Inflammatory macrophage treated with lipopolysaccharide for 4 hours (primary cell): ENCODE results near the gene PLEKHH1.
"Not testable (repeated sequence)": the region's sequence is repeated elsewhere in the genome, so short reads cannot be mapped to it uniquely, and the experiment has no call there.

ENCODE experiments used
- DNase-seq: peaks from one replicate; pipeline ENCODE4 v3.0.0-alpha.2; 2020

The PLEKHH1 gene

GRCh38 chr14:67589204-67589770 is 56.2 kb downstream of the PLEKHH1 start:
- DNase-seq = no peak

GRCh38 chr14:67593650-67594049 is 60.6 kb downstream of the PLEKHH1 start:
- not testable (repeated sequence) for DNase-seq

- DNase-seq = no peak
These were observed 62.3 kb downstream of the PLEKHH1 start for GRCh38 chr14:67595392-67595791.

DNA sequence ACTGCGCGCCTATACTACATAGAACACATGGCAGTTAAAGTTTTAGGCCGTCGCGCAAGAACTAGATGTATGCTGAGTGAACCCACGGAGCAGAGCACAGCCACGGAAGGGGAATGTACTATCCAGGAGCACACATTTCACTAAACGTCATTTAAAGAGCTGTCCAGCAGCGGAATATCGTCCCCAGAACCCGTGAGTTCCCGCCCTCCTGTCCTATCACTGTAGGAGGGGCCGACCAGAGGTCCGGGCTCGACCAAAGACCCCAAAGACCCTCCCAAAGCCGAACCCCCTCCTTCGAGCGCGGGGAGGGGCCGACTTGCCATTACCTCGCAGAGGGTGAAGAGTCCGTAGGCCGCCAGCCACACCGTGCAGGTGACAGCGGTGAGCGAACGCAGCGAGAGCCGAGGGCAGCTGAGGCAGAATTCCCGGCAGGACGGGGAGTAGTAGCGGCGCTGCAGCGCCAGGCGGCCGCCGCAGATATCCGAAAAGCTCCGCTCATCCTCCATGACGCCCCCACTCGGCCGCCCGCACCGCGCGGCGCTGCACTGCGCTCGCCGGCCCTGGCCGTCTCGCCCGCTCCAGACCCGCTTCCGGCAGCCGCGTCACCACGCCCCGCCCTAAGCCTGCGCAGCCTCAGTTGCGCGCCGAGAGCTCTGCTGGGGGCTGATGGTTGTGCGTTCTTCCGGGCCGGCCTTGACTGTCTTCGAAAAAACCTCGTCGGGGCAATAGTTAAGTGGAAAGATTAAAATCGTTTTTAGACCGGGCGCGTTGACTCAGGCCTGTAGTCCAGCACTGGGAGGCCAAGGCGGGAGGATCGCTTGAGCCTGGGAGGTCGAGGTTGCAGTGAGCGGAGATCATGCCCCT is 66.8 kb downstream of the PLEKHH1 start, which contains the start of gene PIGH:
Gene PIGH (minus strand): TSS at position 571 of the 864 bp plus-strand sequence. CDS start 65 bp downstream, at position 506.
- peak; percentile 91 for DNase-seq

DNA sequence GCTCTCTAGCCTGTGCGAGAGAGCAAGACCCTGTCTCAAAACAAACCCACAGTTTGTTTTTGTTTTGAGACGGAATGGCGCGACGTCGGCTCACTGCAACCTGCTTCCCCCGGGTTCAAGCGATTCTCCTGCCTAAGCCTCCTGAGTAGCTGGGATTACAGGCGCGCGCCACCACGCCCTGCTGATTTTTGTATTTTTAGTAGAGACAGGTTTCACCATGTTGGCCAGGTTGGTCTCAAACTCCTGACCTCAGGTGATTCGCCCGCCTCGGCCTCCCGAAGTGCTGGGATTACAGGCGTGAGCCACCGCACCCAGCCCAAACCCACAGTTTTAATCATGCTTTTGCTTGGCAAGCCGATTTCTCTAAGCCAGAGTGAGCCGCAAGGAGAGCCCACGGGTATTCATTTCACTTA is 67.5 kb downstream of the PLEKHH1 start:
- DNase-seq = not testable (repeated sequence)

DNA sequence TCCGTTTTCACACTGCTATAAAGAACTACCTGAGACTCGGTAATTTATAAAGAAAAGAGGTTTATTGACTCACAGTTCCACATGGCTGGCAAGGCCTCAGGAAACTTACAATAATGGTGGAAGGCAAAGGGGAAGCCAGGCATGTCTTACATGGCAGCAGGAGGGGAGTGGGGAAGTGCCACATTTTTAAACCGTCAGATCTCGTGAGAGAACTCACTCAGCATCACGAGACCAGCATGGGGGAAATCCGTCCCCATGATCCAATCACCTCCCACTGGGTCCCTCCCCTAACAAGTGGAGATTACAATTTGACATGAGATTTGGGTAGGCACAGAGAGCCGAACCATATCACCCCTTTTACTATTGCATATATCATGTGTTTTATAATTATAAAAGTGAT is 69.0 kb downstream of the PLEKHH1 start:
- DNase-seq = peak; percentile 25

DNA sequence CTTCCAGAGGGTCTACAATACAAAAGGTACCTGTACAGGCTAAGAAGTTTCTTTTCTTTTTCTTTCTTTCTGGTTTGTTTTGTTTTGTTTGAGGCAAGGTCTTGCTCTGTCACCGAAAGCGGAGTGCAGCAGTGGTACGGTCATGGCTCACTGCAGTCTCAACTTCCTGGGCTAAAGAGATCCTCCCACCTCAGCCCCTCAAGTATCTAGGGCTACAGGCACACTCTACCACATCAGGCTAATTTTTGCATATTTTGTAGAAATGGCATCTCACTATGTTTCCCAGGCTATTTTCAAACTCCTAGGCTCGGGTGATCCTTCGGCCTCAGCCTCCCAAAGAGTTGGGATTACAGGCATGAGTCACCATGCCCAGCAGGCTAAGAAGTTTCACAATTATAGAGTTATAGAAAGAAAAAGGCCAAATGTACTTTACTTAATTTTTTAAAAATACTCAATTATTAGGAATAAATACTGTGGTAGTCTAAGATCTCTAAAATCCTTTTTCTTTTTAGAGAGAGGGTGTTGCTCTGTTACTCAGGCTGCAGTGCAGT is 70.0 kb downstream of the PLEKHH1 start:
- no peak for DNase-seq

- DNase-seq = no peak
These were observed 74.6 kb downstream of the PLEKHH1 start for GRCh38 chr14:67607646-67608045.

- no peak for DNase-seq
These were observed 76.7 kb downstream of the PLEKHH1 start for GRCh38 chr14:67609642-67610310.

GRCh38 chr14:67610491-67610890 is 77.4 kb downstream of the PLEKHH1 start:
- no peak for DNase-seq

DNA sequence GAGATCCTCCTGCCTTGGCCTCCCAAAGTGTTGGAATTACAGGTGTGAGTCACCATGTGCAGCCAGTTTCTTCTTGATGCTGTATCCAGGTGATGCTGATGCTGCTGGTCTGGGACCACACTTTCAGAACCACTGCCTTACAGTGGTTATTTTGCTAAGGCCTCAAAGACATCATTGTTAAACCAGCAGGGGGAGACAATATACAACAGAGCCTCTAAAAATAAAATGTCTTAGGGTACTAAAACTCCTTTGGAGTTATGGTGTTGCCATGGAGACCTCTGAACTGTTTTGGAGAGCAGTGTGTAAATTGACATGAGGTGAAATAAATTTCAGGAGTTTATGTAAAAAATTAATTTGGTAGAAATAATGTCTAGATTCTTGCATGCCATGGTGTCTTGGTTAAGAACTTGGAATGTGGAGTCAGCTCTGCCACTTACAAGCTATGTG is 85.5 kb downstream of the PLEKHH1 start:
- DNase-seq = peak; percentile 77

- DNase-seq = peak; percentile 95
These were observed 86.5 kb downstream of the PLEKHH1 start, which contains the start of gene ARG2 for GRCh38 chr14:67619446-67620216. Gene ARG2 (plus strand): TSS chr14:67619920. CDS start chr14:67619978, 58 bp downstream.

GRCh38 chr14:67620217-67620785 is 87.2 kb downstream of the PLEKHH1 start:
- DNase-seq = no peak

GRCh38 chr14:67622675-67623074 is 89.6 kb downstream of the PLEKHH1 start:
- peak; percentile 56 for DNase-seq

DNA sequence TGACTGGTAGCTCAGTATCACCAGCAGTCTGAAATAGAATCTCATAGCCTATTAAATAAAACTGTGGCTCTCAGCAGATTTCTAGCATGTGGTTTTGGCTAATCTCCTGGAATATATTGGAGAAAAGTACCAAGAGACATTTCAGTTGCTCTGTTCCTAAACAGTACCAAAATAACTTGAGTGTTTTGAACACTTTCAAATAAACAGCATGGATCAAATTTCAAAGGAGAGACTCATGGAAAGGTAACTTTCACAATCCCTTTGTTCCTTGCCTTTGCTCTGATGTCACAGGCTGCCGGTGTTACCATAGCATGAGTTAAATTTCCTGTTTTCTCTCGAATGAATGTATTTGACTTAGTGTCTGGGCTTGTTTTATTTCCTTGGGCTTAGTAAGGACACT is 90.0 kb downstream of the PLEKHH1 start:
- DNase-seq = peak; percentile 15

DNA sequence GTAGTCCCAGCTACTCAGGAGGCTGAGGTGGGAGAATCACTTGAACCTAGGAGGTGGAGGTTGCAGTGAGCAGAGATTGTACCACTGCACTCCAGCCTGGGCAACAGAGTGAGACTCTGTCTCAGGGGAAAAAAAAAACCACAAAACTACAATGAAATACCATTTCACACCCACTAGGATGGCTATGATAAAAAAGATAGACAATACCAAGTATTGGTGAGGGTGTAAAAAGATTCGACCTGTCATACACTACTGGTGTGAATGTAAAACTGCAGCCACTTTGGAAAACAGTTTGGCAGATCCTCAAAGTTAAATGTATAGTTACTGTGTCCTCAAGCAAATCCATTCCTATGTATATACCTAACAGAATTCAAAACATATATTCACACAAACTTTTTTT is 93.0 kb downstream of the PLEKHH1 start:
- DNase-seq = not testable (repeated sequence)

DNA sequence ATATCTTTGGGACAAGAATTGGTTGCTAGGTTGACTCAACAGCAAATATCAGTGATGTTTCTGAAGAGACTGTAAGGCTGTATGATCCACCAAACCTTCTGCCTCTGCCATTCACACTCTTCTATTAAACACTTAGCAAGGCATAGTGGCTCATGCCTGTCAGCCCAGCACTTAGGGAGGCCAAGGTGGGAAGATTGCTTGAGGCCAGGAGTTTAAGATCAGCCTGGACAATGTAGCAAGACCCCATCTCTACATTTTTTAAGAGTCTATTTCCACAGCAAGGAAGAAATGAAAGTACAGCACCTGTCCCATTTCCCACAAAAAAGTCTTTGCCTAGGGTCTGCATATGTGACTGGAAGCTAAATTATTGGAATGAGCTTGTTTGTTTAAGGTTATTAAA is 94.4 kb downstream of the PLEKHH1 start:
- DNase-seq = no peak

- DNase-seq = no peak
These were observed 97.1 kb downstream of the PLEKHH1 start for GRCh38 chr14:67630186-67630585.

- no peak for DNase-seq
These were observed 97.8 kb downstream of the PLEKHH1 start for GRCh38 chr14:67630938-67631337.

GRCh38 chr14:67633451-67634147 is 100.5 kb downstream of the PLEKHH1 start:
- DNase-seq = no peak

- DNase-seq = no peak
These were observed 103.3 kb downstream of the PLEKHH1 start for GRCh38 chr14:67636361-67636919.
